Tibial nerve (tissue), 4 donors: ENCODE data around the gene CAMTA1. TPM values are rescaled to one million over a fixed set of nuclear protein-coding genes. Genes with fewer than 3 reads are reported as not detected.

Experiments used
- DNase-seq, 2 donors: peaks; one replicate each; pipeline ENCODE4 v3.0.0-alpha.2; 2019; ENCODE audit warnings: low spot score in 2 of 2
- H3K27ac ChIP-seq, 4 donors: fragments of 200-600 bp; sonication (generic) in 3 of 4; one replicate each; pipeline ENCODE4 v1.5.1; 2017 to 2019; ENCODE audit warnings: mild to moderate bottlenecking in 1 of 4
- H3K27me3 ChIP-seq, 2 donors: fragments of 200-600 bp; sonication (generic) in 1 of 2; one replicate each; pipeline versions ENCODE4 v1.5.1 to v1.6.0; 2017 to 2019
- H3K36me3 ChIP-seq, 3 donors: fragments of 200-600 bp; sonication (generic); one replicate each; pipeline ENCODE4 v1.5.1; 2018 to 2019
- H3K4me1 ChIP-seq, 4 donors: fragments of 200-600 bp; sonication (generic) in 3 of 4; one replicate each; pipeline ENCODE4 v1.5.1; 2017 to 2019
- H3K4me3 ChIP-seq, 4 donors: fragments of 200-600 bp; sonication (generic) in 3 of 4; one replicate each; pipeline ENCODE4 v1.5.1; 2017 to 2019; ENCODE audit warnings: mild to moderate bottlenecking in 1 of 4, moderate library complexity in 1 of 4
- H3K9me3 ChIP-seq, 4 donors: fragments of 200-600 bp; sonication (generic) in 3 of 4; one replicate each; pipeline ENCODE4 v1.5.1; 2017 to 2019
- EP300 ChIP-seq, 2 donors: sonication (generic); formaldehyde crosslinking; IDR thresholded peaks; one replicate each; pipeline ENCODE4 v1.6.1; 2017; ENCODE audit warnings: antibody characterized with exemption in 2 of 2, mild to moderate bottlenecking in 1 of 2
- POLR2A ChIP-seq, 2 donors: fragments of 450-650 bp; IDR thresholded peaks; one replicate each; pipeline ENCODE4 v1.6.1; 2017; ENCODE audit warnings: antibody characterized with exemption in 2 of 2, mild to moderate bottlenecking in 2 of 2, moderate library complexity in 2 of 2
- WGBS, 2 donors: methylation state at CpG; one replicate each; pipeline ENCODE4 v1.1.5; 2018; 5-methylcytosine and 5-hydroxymethylcytosine counted together
- total RNA-seq, 4 donors: library from RNA; depleted of rRNA; stranded (reverse); fragments of >200 nt; gene quantifications; one replicate each; pipeline ENCODE4 v1.1.0, GENCODE V29; 2016
- TF ChIP-seq, protein P1 (sequence below), 5 experiments: fragments of 200-600 bp in 3 of 5; fragments of 450-650 bp in 2 of 5; sonication (generic) in 3 of 5; IDR thresholded peaks; one replicate each; pipeline ENCODE4 v1.5.1; 2016 to 2019; ENCODE audit warnings: antibody characterized with exemption in 5 of 5, mild to moderate bottlenecking in 3 of 5, moderate library complexity in 2 of 5

The CAMTA1 gene
- total RNA-seq, 4 donors from 2014 or later = 41.8 to 104 (median 87.2) TPM

DNA sequence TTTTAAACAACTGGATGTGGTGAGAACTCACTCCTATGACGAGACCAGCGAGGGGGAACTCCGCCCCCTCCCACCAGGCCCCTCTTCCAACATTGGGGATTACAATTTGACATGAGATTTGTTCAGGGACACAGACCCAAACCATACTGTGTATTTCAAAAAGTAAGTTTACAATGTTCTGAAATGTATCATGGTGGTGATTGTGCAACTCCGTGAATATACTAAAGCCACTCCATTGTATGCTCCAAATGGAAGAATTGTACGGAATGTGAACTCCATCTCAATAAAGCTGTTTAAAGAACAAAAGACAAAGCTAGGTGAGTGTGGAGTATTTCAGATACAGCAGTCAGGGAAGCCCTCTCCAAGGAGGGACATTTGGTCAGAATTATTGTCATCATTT, 553.8 kb downstream of the CAMTA1 start:
- Histone ChIP-seq H3K27ac (no peak overlapping the region), H3K4me3 (no peak overlapping the region), H3K27me3 (no peaks in the 10 kb centered on the region), H3K4me1 (no peaks in the 10 kb centered on the region), H3K36me3 (no peaks in the 10 kb centered on the region), H3K9me3 (no peaks in the 10 kb centered on the region)
- 84 to 87% methylated on average over 5 of the region's 5 CpGs for WGBS, 2 donors
- TF ChIP-seq, protein P1, sequence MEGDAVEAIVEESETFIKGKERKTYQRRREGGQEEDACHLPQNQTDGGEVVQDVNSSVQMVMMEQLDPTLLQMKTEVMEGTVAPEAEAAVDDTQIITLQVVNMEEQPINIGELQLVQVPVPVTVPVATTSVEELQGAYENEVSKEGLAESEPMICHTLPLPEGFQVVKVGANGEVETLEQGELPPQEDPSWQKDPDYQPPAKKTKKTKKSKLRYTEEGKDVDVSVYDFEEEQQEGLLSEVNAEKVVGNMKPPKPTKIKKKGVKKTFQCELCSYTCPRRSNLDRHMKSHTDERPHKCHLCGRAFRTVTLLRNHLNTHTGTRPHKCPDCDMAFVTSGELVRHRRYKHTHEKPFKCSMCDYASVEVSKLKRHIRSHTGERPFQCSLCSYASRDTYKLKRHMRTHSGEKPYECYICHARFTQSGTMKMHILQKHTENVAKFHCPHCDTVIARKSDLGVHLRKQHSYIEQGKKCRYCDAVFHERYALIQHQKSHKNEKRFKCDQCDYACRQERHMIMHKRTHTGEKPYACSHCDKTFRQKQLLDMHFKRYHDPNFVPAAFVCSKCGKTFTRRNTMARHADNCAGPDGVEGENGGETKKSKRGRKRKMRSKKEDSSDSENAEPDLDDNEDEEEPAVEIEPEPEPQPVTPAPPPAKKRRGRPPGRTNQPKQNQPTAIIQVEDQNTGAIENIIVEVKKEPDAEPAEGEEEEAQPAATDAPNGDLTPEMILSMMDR (IDR thresholded peaks at IDR 0.05) = no peak
- TF ChIP-seq POLR2A (IDR thresholded peaks at IDR 0.05) (no peak), EP300 (IDR thresholded peaks at IDR 0.05) (no peak)
- DNase-seq = no peak

DNA sequence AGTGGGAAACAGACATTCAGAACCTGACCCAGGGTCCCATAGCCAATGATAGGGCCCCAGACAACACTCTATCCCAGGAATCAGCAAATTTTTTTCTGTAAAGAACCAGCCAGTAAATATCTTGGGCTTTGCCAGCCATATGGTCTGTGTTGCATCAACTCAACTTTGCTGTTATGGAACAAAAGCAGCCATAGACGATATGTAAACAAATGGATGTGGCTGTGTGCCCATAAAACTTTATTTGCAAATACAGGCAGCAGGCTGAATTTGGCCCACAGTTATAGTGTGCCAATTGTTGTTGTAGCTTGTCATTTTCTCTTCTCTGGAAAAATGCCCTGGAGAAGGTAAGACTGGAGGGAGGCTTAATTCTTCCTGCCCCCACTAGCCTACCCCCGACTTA, 554.7 kb downstream of the CAMTA1 start:
- no peak overlapping the region for H3K27ac ChIP-seq
- H3K36me3 ChIP-seq = no peaks in the 10 kb centered on the region
- H3K4me1 ChIP-seq = no peaks in the 10 kb centered on the region
- no peaks in the 10 kb centered on the region for H3K27me3 ChIP-seq
- no peak for DNase-seq
- 71 to 79% methylated on average over 2 of the region's 2 CpGs for WGBS, 2 donors
- TF ChIP-seq, protein P1 (IDR thresholded peaks at IDR 0.05) = no peak
- H3K4me3 ChIP-seq = no peak overlapping the region
- no peaks in the 10 kb centered on the region for H3K9me3 ChIP-seq

DNA sequence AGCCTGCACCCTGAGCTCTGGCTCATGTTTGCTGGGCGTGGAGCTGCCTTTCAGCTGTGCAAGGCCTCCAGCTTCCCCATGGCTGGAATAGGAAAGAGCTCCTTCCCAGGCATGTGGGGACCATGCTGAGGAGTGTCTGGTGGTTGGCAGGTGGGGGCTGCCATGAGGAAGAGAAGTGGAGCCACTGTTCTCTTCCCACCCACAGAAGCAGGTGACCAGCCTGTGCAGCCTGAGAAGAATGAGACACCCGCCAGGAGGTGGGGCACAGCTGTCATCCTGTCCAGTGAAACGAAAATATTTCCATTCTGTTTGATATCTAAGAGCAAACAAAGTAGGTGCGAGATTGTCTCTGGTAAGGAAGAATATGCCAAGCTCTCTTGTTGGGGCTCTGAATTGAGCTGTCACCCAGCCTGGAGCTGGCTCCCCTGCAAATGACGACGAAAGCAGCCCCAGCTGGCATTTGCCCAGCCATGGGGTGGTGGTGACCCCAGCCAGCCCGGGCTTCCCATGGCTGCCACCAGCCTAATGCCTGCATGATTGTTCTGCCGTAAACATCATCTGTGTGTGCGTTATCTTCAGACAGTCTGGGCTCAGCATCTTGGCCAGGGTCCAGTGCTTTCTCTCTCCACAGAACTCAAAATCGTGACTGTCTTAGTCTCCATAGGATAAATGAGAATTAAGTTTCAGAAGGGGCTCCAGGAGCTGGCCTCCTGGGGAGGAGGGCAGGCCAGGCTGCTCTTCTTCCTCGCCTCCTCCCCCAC, 556.1 kb downstream of the CAMTA1 start:
- TF ChIP-seq EP300 (IDR thresholded peaks at IDR 0.05) (no peak), POLR2A (IDR thresholded peaks at IDR 0.05) (no peak)
- TF ChIP-seq, protein P1 (IDR thresholded peaks at IDR 0.05) = no peak

DNA sequence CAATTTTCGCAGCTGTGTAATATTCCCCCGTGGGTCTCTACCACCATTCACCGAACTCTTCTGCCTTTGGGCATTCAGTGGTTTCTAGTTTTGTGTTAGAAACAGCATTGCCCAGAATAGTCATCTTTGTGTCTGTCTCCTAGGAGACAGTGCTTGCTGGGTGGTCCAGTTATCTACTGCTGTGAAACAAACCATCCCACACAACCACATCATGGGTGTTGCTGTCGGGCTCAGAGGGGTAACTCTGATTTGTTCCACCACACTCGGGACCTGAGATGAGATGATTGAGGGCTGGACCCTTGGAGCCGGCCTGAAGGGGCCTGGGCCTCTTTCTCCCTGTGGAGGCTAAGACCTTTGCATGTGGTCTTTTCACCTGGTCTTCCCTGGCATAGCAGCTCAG, 558.6 kb downstream of the CAMTA1 start:
- DNase-seq = no peak
- no peaks in the 10 kb centered on the region for H3K4me1 ChIP-seq
- no peak overlapping the region for H3K27ac ChIP-seq
- TF ChIP-seq, protein P1 (IDR thresholded peaks at IDR 0.05) = no peak
- TF ChIP-seq EP300 (IDR thresholded peaks at IDR 0.05) (no peak), POLR2A (IDR thresholded peaks at IDR 0.05) (no peak)
- H3K27me3 ChIP-seq = no peaks in the 10 kb centered on the region
- H3K4me3 ChIP-seq = no peak overlapping the region
- 85 to 86% methylated on average over 6 of the region's 6 CpGs for WGBS, 2 donors
- no peaks in the 10 kb centered on the region for H3K36me3 ChIP-seq
- no peaks in the 10 kb centered on the region for H3K9me3 ChIP-seq

More for the DNA sequence above, 556.1 kb downstream of the CAMTA1 start:
- Histone ChIP-seq H3K27me3 (no peaks in the 10 kb centered on the region), H3K9me3 (no peaks in the 10 kb centered on the region), H3K4me3 (no peak overlapping the region), H3K36me3 (no peaks in the 10 kb centered on the region), H3K27ac (no peak overlapping the region), H3K4me1 (no peaks in the 10 kb centered on the region)
- DNase-seq = no peak
- WGBS, 2 donors = 61 to 63% methylated on average over 11 of the region's 11 CpGs

DNA sequence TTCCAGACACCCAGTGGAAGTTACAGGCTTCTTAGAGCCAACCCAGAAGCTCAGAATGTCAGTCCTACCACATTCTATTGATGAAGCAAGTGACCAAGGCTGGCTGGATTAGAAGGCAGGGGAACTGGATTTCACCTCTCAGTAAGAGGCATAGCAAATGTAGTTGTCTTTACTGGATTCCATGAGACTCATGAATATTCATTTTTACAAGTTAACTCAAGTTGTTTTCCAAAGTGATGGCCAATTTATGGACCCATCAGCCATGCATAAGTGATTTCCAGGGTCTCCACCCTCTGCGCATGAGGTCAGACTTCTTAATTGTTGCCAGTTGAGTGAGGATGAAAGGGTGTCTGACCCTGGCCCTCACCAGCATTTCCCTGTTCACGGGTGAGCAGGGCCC, 559.0 kb downstream of the CAMTA1 start:
- Histone ChIP-seq H3K4me1 (no peaks in the 10 kb centered on the region), H3K9me3 (no peaks in the 10 kb centered on the region), H3K36me3 (no peaks in the 10 kb centered on the region), H3K27me3 (no peaks in the 10 kb centered on the region), H3K27ac (no peak overlapping the region), H3K4me3 (no peak overlapping the region)
- WGBS, 2 donors = 77% methylated on average over 2 of the region's 2 CpGs
- TF ChIP-seq, protein P1 (IDR thresholded peaks at IDR 0.05) = no peak
- TF ChIP-seq EP300 (IDR thresholded peaks at IDR 0.05) (no peak), POLR2A (IDR thresholded peaks at IDR 0.05) (no peak)
- no peak for DNase-seq
